Cerebellar cortex (tissue), 1 donor: ENCODE results near the gene TMTC1.

ENCODE experiments used
- DNase-seq: peaks from one replicate; pipeline ENCODE4 v3.0.0-alpha.2; 2015; ENCODE audit warnings: low spot score

The TMTC1 gene

DNA sequence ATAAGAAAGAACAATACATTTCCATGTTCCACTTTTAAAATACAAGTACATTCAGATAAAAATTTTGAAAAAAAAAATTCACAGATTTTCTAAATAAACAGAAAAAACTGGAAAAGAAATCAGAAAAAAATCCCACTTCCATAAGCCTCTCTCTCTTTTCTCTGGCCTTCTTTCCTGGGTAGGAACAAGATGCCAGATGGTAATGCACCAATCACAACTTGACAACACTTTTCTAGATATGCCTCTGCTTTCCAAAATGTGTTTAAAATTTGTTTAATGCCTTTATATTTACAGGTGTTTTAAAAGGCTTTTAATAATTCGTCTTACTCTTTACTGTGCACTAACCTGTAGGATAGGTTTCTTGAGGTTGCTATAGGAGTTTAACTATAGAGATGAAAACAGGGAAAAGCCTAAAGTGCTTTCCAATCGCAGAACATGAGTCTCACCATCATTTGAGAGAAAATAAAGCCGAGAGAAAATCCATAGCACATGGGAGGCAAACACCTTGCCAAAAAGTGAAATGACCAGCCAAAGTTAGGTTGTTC lies 74.2 kb downstream of the TMTC1 start:
- no peak for DNase-seq

DNA sequence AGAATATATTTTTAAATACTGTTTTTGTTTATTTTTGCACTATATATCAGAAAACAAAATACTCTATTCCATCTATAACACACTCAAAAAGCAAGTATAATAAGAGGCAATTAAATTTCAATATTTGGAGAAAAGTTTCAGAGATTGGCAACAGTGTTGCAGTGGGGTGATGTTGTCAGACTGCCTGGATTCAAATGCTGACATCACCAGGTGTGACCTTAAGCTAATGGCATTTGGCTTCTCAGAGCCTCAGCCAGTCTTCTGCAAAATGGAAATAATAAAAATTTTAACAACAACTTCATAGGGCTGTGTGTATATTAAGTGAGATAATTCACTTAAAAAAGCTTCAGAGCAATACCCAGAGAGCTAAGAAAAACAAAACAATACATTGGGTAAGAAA lies 74.7 kb downstream of the TMTC1 start:
- DNase-seq = no peak

DNA sequence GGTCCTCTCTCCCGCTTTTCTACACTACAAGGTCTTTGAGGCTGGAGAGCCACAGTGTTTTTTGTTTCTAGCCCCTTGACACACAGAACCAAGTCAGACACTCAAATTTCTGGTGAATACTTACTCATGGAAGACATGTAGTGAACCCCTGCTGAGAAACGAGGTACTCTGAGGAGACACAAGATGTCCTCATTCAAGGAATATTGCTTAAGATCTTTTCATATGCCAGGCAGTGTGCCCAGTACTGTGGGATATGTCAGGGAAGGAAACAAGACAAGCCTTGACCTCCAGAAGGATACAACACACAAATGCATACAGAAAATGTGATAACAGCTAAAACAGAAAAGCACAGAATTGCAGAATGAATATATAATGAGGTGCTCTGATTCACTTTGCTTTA lies 75.9 kb downstream of the TMTC1 start:
- no peak for DNase-seq

DNA sequence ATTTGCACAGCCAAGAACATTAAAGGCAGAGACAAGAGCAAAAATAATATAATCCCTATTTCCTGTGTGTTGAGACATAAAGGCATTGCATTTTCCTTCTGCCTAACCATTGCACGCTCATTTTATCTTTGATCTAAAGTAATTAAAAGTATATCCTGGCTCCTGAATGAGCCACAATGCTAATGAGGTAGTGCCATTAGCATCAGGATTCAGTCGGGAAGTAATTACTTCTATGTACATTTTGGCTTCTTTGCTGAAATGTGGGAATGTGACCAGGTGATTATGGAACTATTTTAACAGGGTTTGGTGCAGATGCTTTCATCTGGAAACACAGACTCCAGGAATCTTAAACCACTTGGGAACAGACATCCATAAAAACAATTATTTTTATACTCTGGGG lies 77.4 kb downstream of the TMTC1 start:
- no peak for DNase-seq

DNA sequence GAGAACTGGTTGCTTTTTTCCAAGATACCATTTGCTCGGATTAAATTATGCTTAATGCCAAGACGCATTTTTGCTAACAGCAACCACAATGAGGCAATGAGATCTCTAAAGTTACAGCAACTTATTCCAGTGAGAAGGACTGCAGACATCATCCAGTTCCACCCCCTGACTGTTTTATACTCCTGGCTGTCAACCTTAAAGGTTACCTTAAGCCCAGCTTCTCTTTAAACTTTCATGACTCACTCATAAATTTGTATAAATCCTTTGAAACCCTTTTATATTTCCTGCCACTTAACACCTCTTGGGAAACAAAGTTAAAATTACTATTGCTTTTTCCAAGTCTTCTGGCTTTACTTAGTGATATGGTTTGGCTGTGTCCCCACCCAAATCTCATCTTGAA lies 80.2 kb downstream of the TMTC1 start:
- no peak for DNase-seq

DNA sequence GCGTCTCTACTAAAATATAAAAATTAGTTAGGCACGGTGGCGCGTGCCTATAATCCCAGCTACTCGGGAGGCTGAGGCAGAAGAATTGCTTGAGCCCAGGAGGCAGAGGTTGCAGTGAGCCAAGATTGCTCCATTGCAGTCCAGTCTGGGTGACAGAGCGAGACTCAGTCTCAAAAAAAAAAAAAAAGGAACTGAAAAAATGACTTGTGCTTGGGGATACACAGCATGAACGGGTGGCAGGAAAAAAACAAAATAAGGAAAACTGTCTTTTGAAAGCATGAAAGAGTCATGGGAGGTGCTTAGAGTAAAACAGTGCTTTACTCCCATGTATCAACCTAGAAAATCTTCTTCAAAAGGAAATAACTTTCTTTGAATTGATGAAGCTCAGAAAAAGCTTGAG lies 80.8 kb downstream of the TMTC1 start:
- no peak for DNase-seq

DNA sequence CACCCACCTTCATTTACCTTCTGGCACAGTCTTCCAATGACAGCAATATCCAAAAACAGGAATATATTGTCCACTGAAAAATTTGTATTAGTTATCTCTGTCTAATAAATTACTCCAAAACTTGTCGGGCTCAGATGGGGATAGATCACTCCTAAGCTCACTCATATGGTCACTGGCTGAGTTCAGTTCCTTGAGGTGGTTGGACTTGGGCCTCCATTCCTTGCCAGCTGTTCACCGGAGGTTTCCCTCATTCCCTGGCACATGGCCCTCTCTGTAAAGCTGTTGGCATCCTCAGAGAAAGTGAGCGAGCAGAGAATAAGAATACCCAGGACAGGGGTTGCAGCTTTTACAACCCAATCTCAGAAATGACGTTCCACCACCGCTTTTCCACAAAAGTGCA lies 81.5 kb downstream of the TMTC1 start:
- DNase-seq = no peak

DNA sequence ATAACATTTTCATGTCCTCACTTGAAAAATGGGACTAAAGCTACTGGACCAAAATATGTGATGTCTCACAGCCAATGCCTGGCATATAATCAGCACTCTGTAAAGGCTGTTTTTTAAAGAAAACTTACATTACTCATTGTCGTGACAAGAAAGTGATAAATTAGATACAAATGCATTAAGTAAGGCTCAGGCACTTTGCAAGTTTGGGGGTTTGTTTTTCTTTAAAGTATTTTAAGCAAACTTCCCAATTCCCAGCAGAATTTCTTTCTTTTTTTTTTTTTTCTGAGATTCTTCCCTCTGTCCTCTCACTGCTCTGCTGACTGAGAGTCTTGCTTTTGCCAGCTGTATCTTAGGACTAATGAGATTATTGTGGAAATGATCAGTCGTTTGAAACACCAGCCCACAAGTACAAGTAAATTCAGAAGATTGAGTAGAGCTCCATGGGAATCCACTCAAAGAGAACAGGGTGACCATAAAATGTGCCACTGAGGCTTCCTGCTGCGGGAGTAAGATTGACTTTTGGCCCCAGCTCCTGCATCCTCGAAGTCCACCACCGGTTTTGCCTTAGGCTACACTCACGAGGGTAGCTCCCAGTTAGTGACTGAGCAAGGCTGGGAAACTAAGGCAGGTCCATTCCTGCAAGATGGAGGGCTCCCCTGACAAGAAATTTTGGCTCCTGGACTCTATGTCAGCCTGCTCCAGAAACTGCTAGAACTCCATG lies 82.8 kb downstream of the TMTC1 start:
- DNase-seq = no peak

DNA sequence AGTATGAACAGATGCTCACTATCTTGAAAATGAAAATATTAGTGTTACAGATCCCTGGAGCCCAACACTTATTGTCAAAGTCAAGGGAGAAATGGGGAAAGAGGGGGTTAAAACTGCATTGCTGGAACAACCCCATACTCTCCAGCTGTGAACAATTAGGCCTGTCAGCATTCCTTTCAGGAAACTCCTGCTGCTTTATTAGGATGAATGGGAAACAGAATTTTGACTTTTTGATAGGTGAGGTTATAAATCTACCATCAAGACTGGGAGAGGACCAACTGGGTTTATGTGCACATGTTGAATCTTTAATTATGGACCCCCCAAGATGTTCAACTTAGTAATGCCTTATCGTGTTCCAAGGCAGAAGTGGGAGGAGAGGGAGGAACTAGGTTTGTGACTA lies 85.0 kb downstream of the TMTC1 start:
- no peak for DNase-seq

DNA sequence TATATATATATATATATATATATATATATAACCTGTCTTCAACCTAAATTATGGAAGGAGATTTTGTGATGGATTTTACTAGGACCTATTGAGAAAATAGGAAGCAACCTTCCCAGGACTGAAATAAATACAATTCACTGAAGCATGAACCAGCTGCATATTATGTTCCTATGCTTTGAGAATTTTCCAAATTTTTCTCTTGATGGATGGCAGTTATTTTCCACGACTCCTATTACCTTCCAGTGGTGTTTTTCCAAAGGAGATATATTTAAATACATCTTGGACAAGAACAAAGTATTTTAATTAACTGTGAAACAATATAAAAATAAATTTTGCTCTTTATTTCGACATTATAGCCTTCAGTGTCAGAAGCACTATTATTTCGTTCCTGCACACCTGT lies 87.9 kb downstream of the TMTC1 start:
- no peak for DNase-seq

DNA sequence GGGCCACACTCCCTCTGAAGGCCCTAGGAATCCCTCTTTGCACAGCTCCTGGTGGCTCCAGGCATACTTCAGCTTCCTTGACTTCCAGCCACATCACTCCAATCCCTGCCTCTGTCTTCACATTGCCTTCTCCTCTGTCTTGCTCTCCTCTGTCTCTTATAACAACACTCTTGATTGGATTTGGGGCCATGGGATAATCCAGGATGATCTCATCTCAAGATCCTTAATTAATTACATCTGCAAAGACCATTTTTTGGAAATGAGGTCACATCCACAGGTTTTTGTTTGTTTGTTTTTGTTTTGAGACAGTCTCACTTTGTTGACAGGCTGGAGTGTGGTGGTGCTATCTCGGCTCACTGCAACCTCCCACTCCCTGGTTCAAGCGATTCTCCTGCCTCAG lies 88.7 kb downstream of the TMTC1 start:
- no peak for DNase-seq

DNA sequence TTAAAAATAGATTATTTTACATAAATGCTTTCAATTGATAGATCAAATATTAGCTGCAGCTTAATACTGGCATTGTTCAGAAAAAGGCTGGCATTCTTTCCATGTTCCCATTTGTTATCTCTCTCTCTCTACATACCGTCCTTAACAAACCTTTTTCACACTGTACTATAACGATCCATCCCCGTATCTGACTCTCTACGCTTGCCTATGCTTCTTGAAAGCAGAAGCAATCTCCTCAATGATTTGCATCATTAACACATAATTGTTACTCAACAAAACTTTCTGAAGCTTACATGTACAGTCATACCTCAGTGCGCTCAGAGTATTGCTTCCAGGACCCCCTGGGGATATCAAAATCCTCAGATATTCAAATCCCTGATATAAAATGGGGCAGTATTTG lies 89.7 kb downstream of the TMTC1 start:
- no peak for DNase-seq

DNA sequence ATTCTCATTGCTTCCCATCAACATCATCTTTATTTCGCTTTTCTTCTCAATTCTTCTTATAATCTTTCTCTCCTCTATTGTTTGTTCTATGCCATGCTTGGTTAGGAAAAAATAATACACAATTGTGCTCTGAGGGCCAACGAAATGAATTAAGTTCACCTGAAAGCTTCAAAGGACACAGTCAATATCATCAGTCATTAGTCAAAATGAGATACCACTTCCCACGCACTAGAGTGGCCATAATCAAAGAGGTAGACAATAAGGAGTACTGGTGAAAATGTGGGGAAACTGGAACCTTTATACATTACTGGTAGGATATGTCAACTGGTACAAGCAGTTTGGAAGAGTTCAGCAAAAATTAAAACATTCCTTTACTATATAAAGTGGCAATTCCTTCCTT lies 91.5 kb downstream of the TMTC1 start:
- no peak for DNase-seq

DNA sequence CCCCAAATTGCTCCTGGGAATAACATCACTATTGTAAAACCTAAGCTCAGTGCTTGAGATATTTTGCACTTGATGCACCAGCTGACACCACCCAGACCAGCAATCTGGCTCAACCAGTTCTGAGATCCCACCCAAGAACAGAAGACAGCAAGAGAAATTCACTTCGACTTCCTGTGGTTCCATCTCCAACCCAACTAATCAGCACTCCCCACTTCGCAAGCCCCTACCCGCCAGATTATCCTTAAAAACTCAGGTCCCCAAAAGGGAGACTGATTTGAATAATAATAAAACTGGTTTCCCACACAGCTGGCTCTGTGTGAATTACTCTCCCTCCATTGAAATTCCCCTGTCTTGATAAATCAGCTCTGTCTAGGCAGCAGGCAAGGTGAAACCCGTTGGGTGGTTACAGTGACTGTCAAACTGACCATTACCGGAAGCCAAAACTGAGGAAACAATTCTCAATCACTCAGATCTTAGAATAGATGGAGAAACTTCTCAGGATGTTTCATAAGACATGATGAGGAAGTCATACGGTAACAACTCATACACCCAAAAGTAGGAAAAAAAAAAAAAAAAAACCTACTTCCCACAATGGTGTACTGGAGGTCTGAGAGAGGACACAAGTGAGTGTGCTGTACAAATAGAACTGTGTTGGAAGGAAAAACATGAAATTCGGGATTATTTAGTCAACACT lies 92.4 kb downstream of the TMTC1 start:
- DNase-seq = no peak

DNA sequence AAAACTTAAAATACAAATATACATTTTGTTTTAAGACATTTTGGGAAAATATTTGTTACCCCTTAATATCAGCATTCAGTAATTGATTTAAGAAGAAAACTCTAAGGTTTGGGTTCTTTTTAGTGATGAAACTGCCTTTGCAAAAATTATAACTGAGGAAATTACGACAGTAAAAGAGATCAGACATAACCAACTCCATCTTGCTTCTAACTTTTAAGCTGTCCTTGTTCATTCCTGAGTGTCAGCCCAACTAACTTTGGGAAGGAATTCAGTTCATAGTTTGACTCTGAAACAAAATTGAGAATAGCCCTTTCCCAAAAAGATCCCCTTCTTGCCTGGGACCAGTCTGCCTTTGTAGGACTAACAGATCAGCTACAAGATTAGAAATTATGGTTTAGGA lies 93.0 kb downstream of the TMTC1 start:
- DNase-seq = no peak

DNA sequence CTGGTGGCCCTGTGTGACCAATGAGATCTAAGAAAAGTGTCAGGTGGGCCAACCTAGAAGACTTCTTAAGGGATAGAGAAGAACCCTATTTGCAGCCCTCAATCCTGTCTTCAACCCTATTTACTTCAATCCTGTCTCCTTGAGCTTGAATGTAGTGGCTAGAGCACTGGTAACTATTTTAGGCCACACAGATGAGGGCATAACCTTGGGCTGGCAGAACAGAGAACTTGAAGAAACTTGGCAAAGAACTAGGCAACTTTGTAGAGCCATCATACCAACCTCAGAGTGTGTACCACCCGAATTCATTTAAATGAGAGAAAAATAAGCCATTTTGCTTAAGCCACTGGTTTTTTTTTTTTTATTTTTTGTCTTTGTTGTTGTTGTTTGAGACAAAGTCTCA lies 94.8 kb downstream of the TMTC1 start:
- no peak for DNase-seq

DNA sequence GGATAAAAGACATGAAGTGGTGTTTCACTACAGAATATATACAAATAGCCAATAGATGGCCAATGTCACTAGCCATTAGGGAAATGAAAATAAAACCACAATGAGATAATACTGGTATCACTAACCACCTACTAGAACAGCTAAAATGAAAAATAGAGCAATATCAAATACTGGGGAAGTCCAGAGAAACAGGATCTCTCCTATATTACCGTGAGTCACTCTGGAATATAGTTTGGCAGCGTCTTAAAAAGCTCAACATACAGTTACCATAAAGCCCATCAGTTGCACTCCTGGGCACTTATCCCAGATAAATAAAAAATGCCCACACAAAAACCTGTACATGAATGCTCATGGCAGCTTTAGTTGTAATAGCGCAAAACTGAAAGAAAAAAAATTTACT lies 101.7 kb downstream of the TMTC1 start:
- DNase-seq = no peak

DNA sequence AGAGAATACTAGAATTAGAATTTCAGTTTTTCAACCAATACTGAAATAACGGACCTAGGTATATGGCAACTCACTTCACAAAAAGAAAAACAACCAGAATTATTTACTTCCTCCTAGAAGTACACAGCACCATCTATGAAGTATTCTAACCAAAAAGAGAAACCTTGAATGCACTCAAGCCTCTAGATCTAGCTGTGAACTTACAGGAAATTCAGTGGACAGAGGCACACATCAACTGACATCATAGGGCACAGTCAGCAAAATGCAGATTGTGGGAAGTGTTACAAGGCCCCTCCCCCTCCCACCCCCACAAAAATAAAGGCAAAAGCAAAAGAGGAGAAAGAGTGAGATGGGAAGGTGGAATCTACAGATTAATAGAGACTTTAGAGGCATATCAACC lies 102.4 kb downstream of the TMTC1 start:
- DNase-seq = no peak

DNA sequence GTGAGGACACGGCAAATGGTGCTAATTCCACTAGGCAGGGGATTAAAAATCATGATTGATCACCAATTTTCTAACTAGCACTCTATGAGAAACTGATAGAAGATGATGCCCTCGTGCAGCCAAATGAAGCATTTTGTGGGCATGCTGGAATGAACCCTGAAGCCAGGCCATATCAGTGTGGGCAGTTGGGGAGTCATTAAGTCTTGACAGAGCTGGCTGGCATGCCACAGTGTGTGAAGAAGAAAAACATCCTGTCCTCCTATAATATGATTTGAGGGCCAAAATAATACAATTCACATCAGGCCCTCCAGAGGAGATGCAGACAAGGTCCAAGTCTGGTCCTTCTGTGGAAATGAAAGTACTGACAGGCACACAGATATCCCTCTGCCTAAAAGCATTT lies 107.1 kb downstream of the TMTC1 start:
- no peak for DNase-seq

DNA sequence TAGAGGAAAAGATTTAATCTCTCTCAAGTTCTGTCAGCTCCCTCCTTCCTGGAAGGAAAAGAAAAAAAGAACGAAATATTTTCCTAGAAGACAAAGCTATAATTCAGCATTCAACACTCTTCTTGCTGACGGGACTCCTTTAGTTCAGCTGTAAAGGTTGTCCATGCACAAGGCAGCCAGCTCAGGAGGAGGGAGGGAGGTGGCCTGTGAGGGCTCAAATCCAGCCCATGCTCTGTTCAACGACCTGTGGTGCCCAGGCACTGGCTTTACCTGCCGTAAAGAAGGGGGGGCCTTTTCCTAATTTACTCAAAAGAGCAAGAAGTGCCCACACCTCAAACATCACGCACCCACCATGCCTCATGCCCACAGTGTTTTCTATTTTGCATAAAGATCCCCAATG lies 109.3 kb downstream of the TMTC1 start:
- DNase-seq = no peak

DNA sequence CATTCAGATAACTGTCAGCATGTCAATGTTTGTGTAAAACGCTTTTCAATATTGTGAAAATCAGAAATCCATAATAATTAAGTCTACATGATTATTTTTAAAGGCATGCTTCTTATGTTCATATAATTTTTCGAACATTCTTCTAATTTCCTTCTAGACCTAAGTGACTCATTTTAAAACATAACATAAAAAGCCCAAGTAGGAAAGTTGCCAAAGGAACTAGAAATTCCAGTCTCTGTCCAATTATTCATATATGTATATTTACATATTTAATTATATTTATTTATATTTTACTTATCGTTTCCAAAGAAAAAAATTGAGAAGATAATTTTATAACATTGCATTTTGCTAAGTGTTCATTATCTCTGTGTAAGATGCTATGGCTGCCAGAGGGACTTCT lies 110.4 kb downstream of the TMTC1 start:
- no peak for DNase-seq

DNA sequence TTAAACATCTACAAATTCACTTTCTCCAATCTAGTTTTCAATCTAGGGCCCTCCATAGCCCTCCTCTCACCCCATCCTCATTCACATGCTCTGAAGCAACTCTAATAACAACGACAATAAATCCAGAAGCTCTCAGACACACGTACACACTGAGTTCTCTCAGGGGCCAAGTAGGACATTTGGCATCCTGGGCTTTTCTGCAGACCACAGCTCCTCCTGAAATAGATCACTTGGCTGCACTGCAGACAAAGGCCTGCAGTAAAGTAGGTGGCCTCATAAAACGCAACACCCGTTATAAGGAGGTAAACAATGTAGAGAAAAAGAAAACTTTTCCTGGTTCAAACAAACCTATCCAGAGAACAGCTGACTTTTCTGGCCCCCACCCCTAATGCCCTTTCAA lies 111.2 kb downstream of the TMTC1 start:
- no peak for DNase-seq

DNA sequence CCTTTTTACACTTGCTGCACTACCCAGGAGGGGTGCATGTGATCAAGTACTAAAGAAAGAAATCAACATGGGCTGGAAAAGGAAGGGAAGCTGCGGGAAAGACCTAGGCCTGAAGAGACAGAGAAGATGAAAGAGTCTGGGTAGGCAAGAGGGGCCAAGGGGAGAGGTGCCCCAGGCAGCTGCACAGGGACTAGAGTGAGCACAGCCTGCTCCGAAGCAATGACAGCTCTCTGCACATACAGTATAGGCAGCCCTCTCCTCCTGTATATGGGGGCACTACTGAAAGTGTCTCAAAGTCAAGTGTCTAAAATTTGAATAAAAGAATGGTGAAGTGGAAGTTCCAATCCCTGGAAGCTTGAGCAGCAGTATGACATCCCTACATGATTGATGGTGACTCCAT lies 112.0 kb downstream of the TMTC1 start:
- DNase-seq = no peak

DNA sequence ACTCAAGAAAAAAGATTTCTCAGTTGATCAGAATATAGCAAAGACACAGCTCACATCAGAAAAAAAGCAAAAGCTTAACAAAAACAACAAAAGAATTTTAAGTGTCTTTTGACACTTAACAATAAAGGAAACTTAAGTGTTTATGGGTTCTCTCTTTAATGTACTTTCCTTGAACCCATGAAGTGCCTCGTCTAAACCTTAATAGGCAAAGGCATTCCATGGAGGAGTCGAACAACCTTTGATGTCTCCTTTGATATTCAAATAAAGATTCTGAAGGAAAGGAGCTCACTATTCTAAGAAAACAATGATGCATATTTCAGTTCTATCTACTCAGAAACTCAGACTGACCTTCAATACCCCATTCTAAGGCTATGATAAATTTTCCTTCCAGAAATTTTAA lies 116.7 kb downstream of the TMTC1 start:
- no peak for DNase-seq
